Measurements from ENCODE around the gene PILRB. TPM values are rescaled to one million over a fixed set of nuclear protein-coding genes. Genes with fewer than 3 reads are reported as not detected.

PILRB gene
- total RNA-seq, 1 experiment from 2014 or later = 50.1 TPM

DNA sequence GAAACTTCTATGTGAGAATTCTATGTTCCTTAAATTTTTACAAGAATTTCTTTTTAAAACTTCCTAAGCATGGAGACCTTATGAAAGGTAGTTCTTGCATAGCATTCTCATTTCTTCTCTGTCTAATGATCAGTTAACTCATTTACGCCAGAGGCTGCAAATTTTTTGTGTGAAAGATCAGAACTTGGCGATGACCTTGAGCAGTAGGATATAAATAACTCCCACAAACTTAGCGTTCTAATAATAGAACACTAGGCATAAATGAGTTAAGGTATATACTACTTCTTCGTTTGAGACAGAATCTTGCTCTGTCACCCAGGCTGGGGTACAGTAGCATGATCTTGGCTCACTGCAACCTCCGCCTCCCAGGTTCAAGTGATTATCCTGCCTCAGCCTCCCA lies 29.0 kb downstream of the PILRB start:
- no peak overlapping the region for H3K56ac ChIP-seq (ENCODE audit: insufficient read length, low read depth, low read length)
- H3K4ac ChIP-seq (ENCODE audit: low read depth, low read length) = no peak overlapping the region
- H2BK5ac ChIP-seq (ENCODE audit: insufficient read length, low read length) = no peak overlapping the region
- no CpG with 5 or more reads among the region's 5 CpGs for WGBS (ENCODE audit: extremely low coverage, insufficient read length, low lambda C conversion rate)
- H3K23ac ChIP-seq (ENCODE audit: insufficient read length, low read depth, low read length) = no peak overlapping the region
- H3K9me3 Mint-ChIP-seq = no peaks in the 10 kb centered on the region
- no peaks in the 10 kb centered on the region for H3K9me3 ChIP-seq (ENCODE audit: control insufficient read depth, low read depth, low read length)
- H2AFZ ChIP-seq (ENCODE audit: low read length) = no peak overlapping the region
- H4K20me1 ChIP-seq (ENCODE audit: control insufficient read depth, insufficient read depth, insufficient read length) = no peaks in the 10 kb centered on the region
- H3K27ac ChIP-seq (ENCODE audit: insufficient read length, low read depth, low read length) = no peak overlapping the region
- TF ChIP-seq, protein P1, sequence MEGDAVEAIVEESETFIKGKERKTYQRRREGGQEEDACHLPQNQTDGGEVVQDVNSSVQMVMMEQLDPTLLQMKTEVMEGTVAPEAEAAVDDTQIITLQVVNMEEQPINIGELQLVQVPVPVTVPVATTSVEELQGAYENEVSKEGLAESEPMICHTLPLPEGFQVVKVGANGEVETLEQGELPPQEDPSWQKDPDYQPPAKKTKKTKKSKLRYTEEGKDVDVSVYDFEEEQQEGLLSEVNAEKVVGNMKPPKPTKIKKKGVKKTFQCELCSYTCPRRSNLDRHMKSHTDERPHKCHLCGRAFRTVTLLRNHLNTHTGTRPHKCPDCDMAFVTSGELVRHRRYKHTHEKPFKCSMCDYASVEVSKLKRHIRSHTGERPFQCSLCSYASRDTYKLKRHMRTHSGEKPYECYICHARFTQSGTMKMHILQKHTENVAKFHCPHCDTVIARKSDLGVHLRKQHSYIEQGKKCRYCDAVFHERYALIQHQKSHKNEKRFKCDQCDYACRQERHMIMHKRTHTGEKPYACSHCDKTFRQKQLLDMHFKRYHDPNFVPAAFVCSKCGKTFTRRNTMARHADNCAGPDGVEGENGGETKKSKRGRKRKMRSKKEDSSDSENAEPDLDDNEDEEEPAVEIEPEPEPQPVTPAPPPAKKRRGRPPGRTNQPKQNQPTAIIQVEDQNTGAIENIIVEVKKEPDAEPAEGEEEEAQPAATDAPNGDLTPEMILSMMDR (conservative IDR thresholded peaks at IDR 0.05) = no peak
- no peak overlapping the region for H2BK20ac ChIP-seq (ENCODE audit: low read depth, low read length, poor library complexity, severe bottlenecking)
- no peak overlapping the region for H3K27ac Mint-ChIP-seq
- no peaks in the 10 kb centered on the region for H3K79me1 ChIP-seq (ENCODE audit: insufficient read depth, low read depth, low read length, poor library complexity, severe bottlenecking)
- no peak for DNase-seq
- H3K79me2 ChIP-seq (ENCODE audit: insufficient read depth, low read length) = no peaks in the 10 kb centered on the region
- H3K23me2 ChIP-seq (ENCODE audit: insufficient read length, low read depth, low read length, poor library complexity, severe bottlenecking) = no peaks in the 10 kb centered on the region
- H2AK5ac ChIP-seq (ENCODE audit: insufficient read length, low read length) = no peak overlapping the region
- no peak overlapping the region for H2BK12ac ChIP-seq (ENCODE audit: insufficient read length, low read depth, low read length)
- H3K4me1 ChIP-seq (ENCODE audit: insufficient read depth, low read length) = no peaks in the 10 kb centered on the region
- H3K4me2 ChIP-seq (ENCODE audit: insufficient read depth, insufficient read length, low read length) = no peak overlapping the region
- no peak overlapping the region for H2BK120ac ChIP-seq (ENCODE audit: low read depth, low read length, poor library complexity, severe bottlenecking)
- no peak overlapping the region for H3K18ac ChIP-seq (ENCODE audit: insufficient read length, low read depth, low read length)
- H4K5ac ChIP-seq (ENCODE audit: insufficient read length, low read depth, low read length) = no peak overlapping the region
- no peak overlapping the region for H3T11ph ChIP-seq (ENCODE audit: low read length)
- peaks cover 26% of the 10 kb centered on the region for H3K27me3 Mint-ChIP-seq (ENCODE audit: low read depth)
- no peaks in the 10 kb centered on the region; the same call in 1 of the 2 replicates for H3K27me3 ChIP-seq (ENCODE audit: insufficient read depth, low read length)
- no peak overlapping the region for H4K8ac ChIP-seq (replicated peaks; ENCODE audit: insufficient read length, low read depth, low read length)
- H3K4me1 Mint-ChIP-seq = peaks cover 9 to 16% of the 10 kb centered on the region in 2 experiments
- no peak overlapping the region for H3K9ac ChIP-seq (ENCODE audit: extremely low read depth, insufficient read length, low read length)
- no peak overlapping the region for H3K14ac ChIP-seq (ENCODE audit: insufficient read depth, low read length)
- no peak overlapping the region for H4K91ac ChIP-seq (ENCODE audit: insufficient read length, low read depth, low read length)
- no peak overlapping the region for H3K4me3 Mint-ChIP-seq
- no peaks in the 10 kb centered on the region for H3K36me3 Mint-ChIP-seq (ENCODE audit: insufficient read depth in 1 of 3, low read depth in 3 of 3)
- no peak overlapping the region for H2BK15ac ChIP-seq (ENCODE audit: low read depth, low read length)

All from H9 (cell line).